ENCODE data around the gene F8.

DNA sequence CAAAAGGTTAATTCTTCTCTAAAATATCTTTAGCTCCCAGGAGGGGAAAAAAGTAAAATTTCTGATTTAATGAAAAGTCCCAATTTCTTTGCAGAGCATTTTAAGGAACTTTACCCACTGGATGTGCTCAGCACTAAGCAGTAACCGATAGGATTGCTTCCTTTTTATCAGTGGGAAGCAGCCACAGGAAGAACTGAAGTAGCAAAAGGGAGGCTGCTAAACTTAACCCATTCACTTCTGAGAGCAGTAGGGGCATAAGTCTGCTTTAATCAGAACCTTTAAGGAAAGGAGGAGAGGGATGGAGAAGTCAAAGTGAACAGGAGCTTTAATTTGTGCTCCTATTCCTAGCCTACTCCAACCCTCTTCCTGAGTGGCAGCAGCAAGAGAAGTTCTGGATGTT lies at the start of gene F8:
- TF ChIP-seq CTCF (conservative IDR thresholded peaks at IDR 0.05; ENCODE audit: low read depth, low read length) (no peak), EZH2 (IDR thresholded peaks at IDR 0.05; ENCODE audit: low read length, unreplicated experiment) (no peak), EZH2phosphoT487 (IDR thresholded peaks at IDR 0.05; ENCODE audit: borderline replicate concordance, low read length) (no peak)
